Cerebellar nuclear complex (tissue), 1 donor: ENCODE measurements around the gene CHCHD4.

Source experiments
- DNase-seq, 2 experiments: peaks; one replicate each; lab custom pipeline; 2025; lab: John Stamatoyannopoulos, UW

The CHCHD4 gene

GRCh38 chr3:14150078-14150477 is 25.4 kb upstream of the CHCHD4 start:
- no peak for DNase-seq

- DNase-seq = no peak
These were observed 23.6 kb upstream of the CHCHD4 start for GRCh38 chr3:14148041-14148985.

- no peak for DNase-seq
These were observed 22.9 kb upstream of the CHCHD4 start for GRCh38 chr3:14147617-14148016.

- no peak for DNase-seq
These were observed 22.4 kb upstream of the CHCHD4 start for GRCh38 chr3:14147066-14147435.

- no peak for DNase-seq
These were observed 21.9 kb upstream of the CHCHD4 start for GRCh38 chr3:14146381-14147065.

GRCh38 chr3:14145670-14146380 is 21.2 kb upstream of the CHCHD4 start:
- no peak for DNase-seq

GRCh38 chr3:14145236-14145635 is 20.6 kb upstream of the CHCHD4 start:
- no peak for DNase-seq

- no peak for DNase-seq
These were observed 19.9 kb upstream of the CHCHD4 start for GRCh38 chr3:14144423-14145075.

- no peak for DNase-seq
These were observed 18.9 kb upstream of the CHCHD4 start for GRCh38 chr3:14143271-14144225.

- DNase-seq = no peak
These were observed 18.0 kb upstream of the CHCHD4 start for GRCh38 chr3:14142567-14143270.

GRCh38 chr3:14141602-14142341 is 17.1 kb upstream of the CHCHD4 start:
- no peak for DNase-seq

- no peak for DNase-seq
These were observed 16.5 kb upstream of the CHCHD4 start for GRCh38 chr3:14141144-14141543.

- no peak for DNase-seq
These were observed 16.0 kb upstream of the CHCHD4 start for GRCh38 chr3:14140668-14141067.

- no peak for DNase-seq
These were observed 15.1 kb upstream of the CHCHD4 start for GRCh38 chr3:14139771-14140170.

GRCh38 chr3:14138878-14139655 is 14.4 kb upstream of the CHCHD4 start:
- DNase-seq = no peak

GRCh38 chr3:14138109-14138877 is 13.6 kb upstream of the CHCHD4 start:
- DNase-seq = no peak

GRCh38 chr3:14137445-14137844 is 12.8 kb upstream of the CHCHD4 start:
- no peak for DNase-seq

- DNase-seq = no peak
These were observed 12.3 kb upstream of the CHCHD4 start for GRCh38 chr3:14137004-14137403.
